Measurements from ENCODE around the gene ELF5.

The ELF5 gene

DNA sequence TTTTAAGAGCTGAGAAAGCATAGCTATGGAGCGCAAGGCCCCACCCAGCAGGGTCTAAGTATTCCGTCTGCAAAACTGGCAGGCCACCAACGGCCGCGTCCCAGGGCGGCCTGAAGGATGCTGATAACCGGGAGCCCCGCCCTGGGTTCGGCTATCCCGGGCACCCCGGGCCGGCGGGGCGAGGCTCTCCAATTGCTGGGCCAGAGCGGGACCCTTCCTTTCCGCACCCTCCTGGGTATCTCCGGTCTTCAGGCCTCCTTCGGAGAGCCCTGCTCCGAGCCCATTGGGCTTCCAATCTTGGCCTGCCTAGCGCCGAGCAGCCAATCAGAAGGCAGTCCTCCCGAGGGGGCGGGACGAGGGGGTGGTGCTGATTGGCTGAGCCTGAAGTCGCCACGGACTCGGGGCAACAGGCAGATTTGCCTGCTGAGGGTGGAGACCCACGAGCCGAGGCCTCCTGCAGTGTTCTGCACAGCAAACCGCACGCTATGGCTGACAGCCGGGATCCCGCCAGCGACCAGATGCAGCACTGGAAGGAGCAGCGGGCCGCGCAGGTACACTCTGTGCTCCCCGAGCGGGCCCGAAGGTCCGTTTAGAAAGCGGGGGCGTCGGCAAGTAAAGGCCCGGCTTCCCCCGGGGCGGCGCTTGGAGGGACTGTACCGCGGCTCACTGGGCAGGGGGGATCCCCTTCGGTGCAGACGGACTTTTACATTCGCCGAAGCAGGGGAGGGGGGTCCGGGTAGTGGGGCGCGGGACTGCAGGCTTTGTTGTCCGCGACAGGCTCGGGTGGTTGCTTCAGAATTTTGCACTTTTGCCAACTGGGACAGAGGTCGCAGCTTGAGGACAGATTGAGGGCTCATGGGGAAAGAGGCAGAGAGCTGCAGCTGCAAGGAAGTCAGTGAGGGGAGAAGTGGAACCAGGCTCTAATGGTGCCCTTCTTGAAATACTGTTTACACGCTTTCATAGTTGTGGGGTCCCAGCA, 74.8 kb downstream of the ELF5 start, which contains the start of gene CAT (continued):
- TF ChIP-seq, protein P1, sequence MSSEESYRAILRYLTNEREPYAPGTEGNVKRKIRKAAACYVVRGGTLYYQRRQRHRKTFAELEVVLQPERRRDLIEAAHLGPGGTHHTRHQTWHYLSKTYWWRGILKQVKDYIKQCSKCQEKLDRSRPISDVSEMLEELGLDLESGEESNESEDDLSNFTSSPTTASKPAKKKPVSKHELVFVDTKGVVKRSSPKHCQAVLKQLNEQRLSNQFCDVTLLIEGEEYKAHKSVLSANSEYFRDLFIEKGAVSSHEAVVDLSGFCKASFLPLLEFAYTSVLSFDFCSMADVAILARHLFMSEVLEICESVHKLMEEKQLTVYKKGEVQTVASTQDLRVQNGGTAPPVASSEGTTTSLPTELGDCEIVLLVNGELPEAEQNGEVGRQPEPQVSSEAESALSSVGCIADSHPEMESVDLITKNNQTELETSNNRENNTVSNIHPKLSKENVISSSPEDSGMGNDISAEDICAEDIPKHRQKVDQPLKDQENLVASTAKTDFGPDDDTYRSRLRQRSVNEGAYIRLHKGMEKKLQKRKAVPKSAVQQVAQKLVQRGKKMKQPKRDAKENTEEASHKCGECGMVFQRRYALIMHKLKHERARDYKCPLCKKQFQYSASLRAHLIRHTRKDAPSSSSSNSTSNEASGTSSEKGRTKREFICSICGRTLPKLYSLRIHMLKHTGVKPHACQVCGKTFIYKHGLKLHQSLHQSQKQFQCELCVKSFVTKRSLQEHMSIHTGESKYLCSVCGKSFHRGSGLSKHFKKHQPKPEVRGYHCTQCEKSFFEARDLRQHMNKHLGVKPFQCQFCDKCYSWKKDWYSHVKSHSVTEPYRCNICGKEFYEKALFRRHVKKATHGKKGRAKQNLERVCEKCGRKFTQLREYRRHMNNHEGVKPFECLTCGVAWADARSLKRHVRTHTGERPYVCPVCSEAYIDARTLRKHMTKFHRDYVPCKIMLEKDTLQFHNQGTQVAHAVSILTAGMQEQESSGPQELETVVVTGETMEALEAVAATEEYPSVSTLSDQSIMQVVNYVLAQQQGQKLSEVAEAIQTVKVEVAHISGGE (tag by site-specific recombination; conservative IDR thresholded peaks at IDR 0.05; ENCODE audit: low read depth), result 0 out of 2 replicates have a peak, but pooled peaks have one; percentile 19
- TF ChIP-seq ZNF341 (tag by site-specific recombination; IDR thresholded peaks at IDR 0.05; ENCODE audit: low read depth), result peak; percentile 85
- TF ChIP-seq, protein P2, sequence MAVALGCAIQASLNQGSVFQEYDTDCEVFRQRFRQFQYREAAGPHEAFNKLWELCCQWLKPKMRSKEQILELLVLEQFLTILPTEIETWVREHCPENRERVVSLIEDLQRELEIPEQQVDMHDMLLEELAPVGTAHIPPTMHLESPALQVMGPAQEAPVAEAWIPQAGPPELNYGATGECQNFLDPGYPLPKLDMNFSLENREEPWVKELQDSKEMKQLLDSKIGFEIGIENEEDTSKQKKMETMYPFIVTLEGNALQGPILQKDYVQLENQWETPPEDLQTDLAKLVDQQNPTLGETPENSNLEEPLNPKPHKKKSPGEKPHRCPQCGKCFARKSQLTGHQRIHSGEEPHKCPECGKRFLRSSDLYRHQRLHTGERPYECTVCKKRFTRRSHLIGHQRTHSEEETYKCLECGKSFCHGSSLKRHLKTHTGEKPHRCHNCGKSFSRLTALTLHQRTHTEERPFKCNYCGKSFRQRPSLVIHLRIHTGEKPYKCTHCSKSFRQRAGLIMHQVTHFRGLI (tag by site-specific recombination; IDR thresholded peaks at IDR 0.05), result no peak
- TF ChIP-seq ZNF707 (tag by site-specific recombination; IDR thresholded peaks at IDR 0.05), result no peak
- no peak for TF ChIP-seq ZNF280C (tag by site-specific recombination; IDR thresholded peaks at IDR 0.05)
- no peak for TF ChIP-seq ZNF202 (tag by site-specific recombination; IDR thresholded peaks at IDR 0.05; ENCODE audit: borderline replicate concordance)
- TF ChIP-seq ZNF146 (tag by site-specific recombination; IDR thresholded peaks at IDR 0.05), result no peak
- no peak for TF ChIP-seq ZBTB1 (tag by site-specific recombination; IDR thresholded peaks at IDR 0.05)
- TF ChIP-seq ZNF510 (tag by site-specific recombination; IDR thresholded peaks at IDR 0.05; ENCODE audit: insufficient replicate concordance), result peak; percentile 34
- TF ChIP-seq, protein P3, sequence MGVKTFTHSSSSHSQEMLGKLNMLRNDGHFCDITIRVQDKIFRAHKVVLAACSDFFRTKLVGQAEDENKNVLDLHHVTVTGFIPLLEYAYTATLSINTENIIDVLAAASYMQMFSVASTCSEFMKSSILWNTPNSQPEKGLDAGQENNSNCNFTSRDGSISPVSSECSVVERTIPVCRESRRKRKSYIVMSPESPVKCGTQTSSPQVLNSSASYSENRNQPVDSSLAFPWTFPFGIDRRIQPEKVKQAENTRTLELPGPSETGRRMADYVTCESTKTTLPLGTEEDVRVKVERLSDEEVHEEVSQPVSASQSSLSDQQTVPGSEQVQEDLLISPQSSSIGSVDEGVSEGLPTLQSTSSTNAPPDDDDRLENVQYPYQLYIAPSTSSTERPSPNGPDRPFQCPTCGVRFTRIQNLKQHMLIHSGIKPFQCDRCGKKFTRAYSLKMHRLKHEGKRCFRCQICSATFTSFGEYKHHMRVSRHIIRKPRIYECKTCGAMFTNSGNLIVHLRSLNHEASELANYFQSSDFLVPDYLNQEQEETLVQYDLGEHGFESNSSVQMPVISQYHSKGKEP (tag by site-specific recombination; IDR thresholded peaks at IDR 0.05), result no peak
- TF ChIP-seq, protein P4, sequence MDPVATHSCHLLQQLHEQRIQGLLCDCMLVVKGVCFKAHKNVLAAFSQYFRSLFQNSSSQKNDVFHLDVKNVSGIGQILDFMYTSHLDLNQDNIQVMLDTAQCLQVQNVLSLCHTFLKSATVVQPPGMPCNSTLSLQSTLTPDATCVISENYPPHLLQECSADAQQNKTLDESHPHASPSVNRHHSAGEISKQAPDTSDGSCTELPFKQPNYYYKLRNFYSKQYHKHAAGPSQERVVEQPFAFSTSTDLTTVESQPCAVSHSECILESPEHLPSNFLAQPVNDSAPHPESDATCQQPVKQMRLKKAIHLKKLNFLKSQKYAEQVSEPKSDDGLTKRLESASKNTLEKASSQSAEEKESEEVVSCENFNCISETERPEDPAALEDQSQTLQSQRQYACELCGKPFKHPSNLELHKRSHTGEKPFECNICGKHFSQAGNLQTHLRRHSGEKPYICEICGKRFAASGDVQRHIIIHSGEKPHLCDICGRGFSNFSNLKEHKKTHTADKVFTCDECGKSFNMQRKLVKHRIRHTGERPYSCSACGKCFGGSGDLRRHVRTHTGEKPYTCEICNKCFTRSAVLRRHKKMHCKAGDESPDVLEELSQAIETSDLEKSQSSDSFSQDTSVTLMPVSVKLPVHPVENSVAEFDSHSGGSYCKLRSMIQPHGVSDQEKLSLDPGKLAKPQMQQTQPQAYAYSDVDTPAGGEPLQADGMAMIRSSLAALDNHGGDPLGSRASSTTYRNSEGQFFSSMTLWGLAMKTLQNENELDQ (tag by site-specific recombination; IDR thresholded peaks at IDR 0.05; ENCODE audit: low read depth), result no peak
- peak; percentile 75 for TF ChIP-seq ZNF223 (tag by site-specific recombination; IDR thresholded peaks at IDR 0.05)
- TF ChIP-seq, protein P5, sequence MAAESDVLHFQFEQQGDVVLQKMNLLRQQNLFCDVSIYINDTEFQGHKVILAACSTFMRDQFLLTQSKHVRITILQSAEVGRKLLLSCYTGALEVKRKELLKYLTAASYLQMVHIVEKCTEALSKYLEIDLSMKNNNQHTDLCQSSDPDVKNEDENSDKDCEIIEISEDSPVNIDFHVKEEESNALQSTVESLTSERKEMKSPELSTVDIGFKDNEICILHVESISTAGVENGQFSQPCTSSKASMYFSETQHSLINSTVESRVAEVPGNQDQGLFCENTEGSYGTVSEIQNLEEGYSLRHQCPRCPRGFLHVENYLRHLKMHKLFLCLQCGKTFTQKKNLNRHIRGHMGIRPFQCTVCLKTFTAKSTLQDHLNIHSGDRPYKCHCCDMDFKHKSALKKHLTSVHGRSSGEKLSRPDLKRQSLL (tag by site-specific recombination; IDR thresholded peaks at IDR 0.05), result no peak
- TF ChIP-seq ZNF426 (tag by site-specific recombination; IDR thresholded peaks at IDR 0.05), result no peak
- no peak for TF ChIP-seq ZNF48 (tag by site-specific recombination; IDR thresholded peaks at IDR 0.05)
- TF ChIP-seq, protein P6, sequence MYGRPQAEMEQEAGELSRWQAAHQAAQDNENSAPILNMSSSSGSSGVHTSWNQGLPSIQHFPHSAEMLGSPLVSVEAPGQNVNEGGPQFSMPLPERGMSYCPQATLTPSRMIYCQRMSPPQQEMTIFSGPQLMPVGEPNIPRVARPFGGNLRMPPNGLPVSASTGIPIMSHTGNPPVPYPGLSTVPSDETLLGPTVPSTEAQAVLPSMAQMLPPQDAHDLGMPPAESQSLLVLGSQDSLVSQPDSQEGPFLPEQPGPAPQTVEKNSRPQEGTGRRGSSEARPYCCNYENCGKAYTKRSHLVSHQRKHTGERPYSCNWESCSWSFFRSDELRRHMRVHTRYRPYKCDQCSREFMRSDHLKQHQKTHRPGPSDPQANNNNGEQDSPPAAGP (tag by site-specific recombination; IDR thresholded peaks at IDR 0.05), result no peak
- 0 out of 2 replicates have a peak, but pooled peaks have one; percentile 27 for TF ChIP-seq ZNF548 (tag by site-specific recombination; IDR thresholded peaks at IDR 0.05)
- TF ChIP-seq ZNF473 (tag by site-specific recombination; IDR thresholded peaks at IDR 0.05), result 0 out of 2 replicates have a peak, but pooled peaks have one; percentile 64
- TF ChIP-seq ZBTB17 (tag by site-specific recombination; IDR thresholded peaks at IDR 0.05), result peak; percentile 91
- TF ChIP-seq ZNF791 (tag by site-specific recombination; IDR thresholded peaks at IDR 0.05), result no peak
- peak; percentile 77 for TF ChIP-seq SP3 (tag by site-specific recombination; IDR thresholded peaks at IDR 0.05)
- no peak for TF ChIP-seq ZNF488 (tag by site-specific recombination; IDR thresholded peaks at IDR 0.05)
